A673 (cell line): ENCODE results near the gene ABHD1. TPM values are rescaled to one million over a fixed set of nuclear protein-coding genes. Genes with fewer than 3 reads are reported as not detected.
"Not testable (repeated sequence)": the region's sequence is repeated elsewhere in the genome, so short reads cannot be mapped to it uniquely, and the experiment has no call there.

ENCODE experiments used
- BruUV-seq: library from RNA; stranded (reverse); fragments of 400-500 nt; replicated peaks from 2 replicates; lab custom pipeline; 2021; lab: Mats Ljungman, UMichigan
- CTCF ChIA-PET: fragments of 300-600 bp; sonication (Branson Sonifier 250); formaldehyde crosslinking; loops from one replicate; lab custom pipeline; 2022; ENCODE audit warnings: antibody characterized with exemption; lab: Charles Lee
- POLR2A ChIA-PET: fragments of 300-600 bp; sonication (Branson Sonifier 250); formaldehyde crosslinking; loops from one replicate; lab custom pipeline; 2022; ENCODE audit warnings: antibody characterized with exemption; ENCODE audit not compliant: low non-redundant PET; lab: Charles Lee
- DNase-seq: peaks from one replicate; pipeline ENCODE4 v3.0.0-alpha.2; 2015; ENCODE audit warnings: low spot score
- H3K27ac ChIP-seq: fragments of 200-600 bp; sonication (generic); 2 replicates; pipeline ENCODE4 v1.5.1; 2016; ENCODE audit warnings: mixed run types, low read depth, mild to moderate bottlenecking, mixed read lengths, antibody characterized with exemption, low read length; ENCODE audit not compliant: poor library complexity, severe bottlenecking
- H3K27me3 ChIP-seq: fragments of 200-600 bp; sonication (generic); replicated peaks from 2 replicates; pipeline ENCODE4 v1.6.1; 2017; ENCODE audit warnings: mixed run types, low read depth, mild to moderate bottlenecking, mixed read lengths, antibody characterized with exemption, low read length; ENCODE audit not compliant: insufficient read depth, poor library complexity
- H3K36me3 ChIP-seq: fragments of 200-600 bp; sonication (generic); 2 replicates; pipeline ENCODE4 v1.6.1; 2016; ENCODE audit warnings: mixed run types, mild to moderate bottlenecking, mixed read lengths, antibody characterized with exemption, low read length; ENCODE audit not compliant: insufficient read depth, poor library complexity, severe bottlenecking
- H3K4me1 ChIP-seq: fragments of 200-600 bp; sonication (generic); 2 replicates; pipeline ENCODE4 v1.6.1; 2017; ENCODE audit warnings: mixed run types, mild to moderate bottlenecking, mixed read lengths, antibody characterized with exemption, low read length; ENCODE audit not compliant: insufficient read depth, poor library complexity, severe bottlenecking
- H3K4me3 ChIP-seq: fragments of 200-600 bp; sonication (generic); 2 replicates; pipeline ENCODE4 v1.5.1; 2016; ENCODE audit warnings: low read depth, mixed run types, mild to moderate bottlenecking, mixed read lengths, low read length; ENCODE audit not compliant: poor library complexity, severe bottlenecking
- H3K9me3 ChIP-seq: fragments of 200-600 bp; sonication (generic); 2 replicates; pipeline ENCODE4 v1.6.1; 2016; ENCODE audit warnings: mixed run types, low read depth, mild to moderate bottlenecking, mixed read lengths, antibody characterized with exemption, low read length; ENCODE audit not compliant: poor library complexity, severe bottlenecking
- CTCF ChIP-seq: fragments of 300-800, 200-600 bp; sonication (generic); conservative IDR thresholded peaks from 2 replicates; pipeline ENCODE4 v1.5.1; 2017; ENCODE audit warnings: low read depth, mild to moderate bottlenecking, antibody characterized with exemption, low read length, moderate library complexity, mixed read lengths
- EZH2 ChIP-seq: fragments of 200-600 bp; sonication (generic); IDR thresholded peaks from 2 replicates; pipeline ENCODE4 v1.6.1; 2017; ENCODE audit warnings: borderline replicate concordance, low read depth, mild to moderate bottlenecking, mixed read lengths, antibody characterized with exemption, low read length; ENCODE audit not compliant: poor library complexity, severe bottlenecking
- intact Hi-C: fragments of 100-400 bp; cut with micrococcal nuclease; formaldehyde crosslinking; loops from one replicate; pipeline ENCODE4 v1.10.0; 2022; ENCODE audit not compliant: unreplicated experiment
- total RNA-seq: library from RNA; stranded (reverse); gene quantifications from 2 replicates; pipeline ENCODE4 v1.2.3, GENCODE V29; 2021

Gene ABHD1
- total RNA-seq, 1 experiment from 2014 or later = not detected

- DNase-seq = no peak
- Histone ChIP-seq H3K4me1 (peaks cover 3% of the 10 kb centered on the region), H3K9me3 (no peaks in the 10 kb centered on the region), H3K4me3 (no peak overlapping the region), H3K27ac (no peak overlapping the region), H3K27me3 (no peaks in the 10 kb centered on the region), H3K36me3 (no peaks in the 10 kb centered on the region)
- TF ChIP-seq EZH2 = no peak
- TF ChIP-seq CTCF = no peak
- ChIA-PET POLR2A (no interaction called here), CTCF (interaction anchor here (0.6 kb wide), 1 partner anchor 16 kb away, joined by 3 read pairs; no protein-coding TSS in a partner anchor)
- intact Hi-C loops = no loop called here
- BruUV-seq = no TSS peak
These were observed 51.7 kb downstream of the ABHD1 start for GRCh38 chr2:27175330-27175729.

GRCh38 chr2:27175781-27176180 is 52.2 kb downstream of the ABHD1 start:
- BruUV-seq, H3K27me3 ChIP-seq, H3K36me3 ChIP-seq, H3K4me3 ChIP-seq, H3K4me1 ChIP-seq, H3K27ac ChIP-seq, intact Hi-C loops, H3K9me3 ChIP-seq, DNase-seq: not testable (repeated sequence)
- ChIA-PET POLR2A (interaction anchor here (0.7 kb wide), 1 partner anchor 67 kb away, joined by 3 read pairs; no protein-coding TSS in a partner anchor), CTCF (interaction anchor here (0.6 kb wide), 1 partner anchor 16 kb away, joined by 3 read pairs; no protein-coding TSS in a partner anchor)

GRCh38 chr2:27177441-27178351 is 54.1 kb downstream of the ABHD1 start:
- H3K4me3 ChIP-seq = no peak overlapping the region
- no TSS peak for BruUV-seq
- DNase-seq = no peak
- ChIA-PET POLR2A (no interaction called here), CTCF (no interaction called here)
- intact Hi-C loops = no loop called here
- no peak for TF ChIP-seq CTCF
- no peak for TF ChIP-seq EZH2
- no peaks in the 10 kb centered on the region for H3K36me3 ChIP-seq
- no peak overlapping the region for H3K27ac ChIP-seq
- H3K9me3 ChIP-seq = no peaks in the 10 kb centered on the region
- no peaks in the 10 kb centered on the region for H3K27me3 ChIP-seq
- H3K4me1 ChIP-seq = peaks cover 10% of the 10 kb centered on the region
